Subcutaneous preadipocyte (primary cell): ENCODE measurements around the gene TRAPPC3. TPM values are rescaled to one million over a fixed set of nuclear protein-coding genes. Genes with fewer than 3 reads are reported as not detected.

Source experiments
- small RNA-seq: library from RNA; depleted of rRNA; stranded (forward); fragments of <200 nt; gene quantifications from one replicate; pipeline ENCODE3, GENCODE V24; 2012
- total RNA-seq: library from RNA; depleted of rRNA; stranded (reverse); fragments of >200 nt; gene quantifications from 2 replicates; pipeline ENCODE4 v1.2.3, GENCODE V29; 2012

Gene TRAPPC3
- total RNA-seq = 58.1 and 62.6 TPM in 2 replicates

GRCh38 chr1:36149237-36149972 is at the start of gene TRAPPC3:
Gene TRAPPC3 (minus strand): TSS chr1:36149486. CDS start chr1:36149378, 108 bp downstream.

GRCh38 chr1:36155408-36156328 is 6.4 kb upstream of the TRAPPC3 start, which contains the start of gene MAP7D1:
Gene MAP7D1 (plus strand): TSS chr1:36156160. CDS start chr1:36156418, 258 bp downstream.

GRCh38 chr1:36125129-36125991 is 23.9 kb downstream of the TRAPPC3 start, which contains the start of gene COL8A2:
Gene COL8A2 (minus strand): TSS chr1:36125222. CDS start chr1:36100242, 24,980 bp downstream.

GRCh38 chr1:36088577-36089392 is 60.5 kb downstream of the TRAPPC3 start, which contains the start of gene ADPRS:
Gene ADPRS (plus strand): TSS chr1:36088892. CDS start chr1:36088905, 13 bp downstream.

Small RNA genes lying within 50 kb of the gene (small RNA-seq; reads per million reads assigned to genes)
- not detected for gene RN7SL131P

Other genes with a start within 250 kb of the TRAPPC3 start
- 11.4 and 14.3 TPM in 2 replicates for gene AGO3, start 218.4 kb downstream of the TRAPPC3 start, total RNA-seq
- gene TEKT2, start 65.4 kb downstream of the TRAPPC3 start, total RNA-seq = not detected in 2 replicates
- gene ADPRS, start 60.6 kb downstream of the TRAPPC3 start, total RNA-seq = 15.1 and 20.3 TPM in 2 replicates
- 2.3 and 3.7 TPM in 2 replicates for gene COL8A2, start 24.3 kb downstream of the TRAPPC3 start, total RNA-seq
- gene MAP7D1, start 6.7 kb upstream of the TRAPPC3 start, total RNA-seq = 99.9 and 136 TPM in 2 replicates
- gene THRAP3, start 75.0 kb upstream of the TRAPPC3 start, total RNA-seq = 102 and 134 TPM in 2 replicates
- gene SH3D21, start 156.9 kb upstream of the TRAPPC3 start, total RNA-seq = 1.5 and 2.7 TPM in 2 replicates
- 169 and 186 TPM in 2 replicates for gene EVA1B, start 174.2 kb upstream of the TRAPPC3 start, total RNA-seq
- 9.2 and 10.4 TPM in 2 replicates for gene STK40, start 236.4 kb upstream of the TRAPPC3 start, total RNA-seq
- 8.4 and 9.2 TPM in 2 replicates for gene LSM10, start 248.4 kb upstream of the TRAPPC3 start, total RNA-seq